Stimulated activated effector memory CD8-positive, alpha-beta T cell treated with anti-CD3 and anti-CD28 coated beads, Interleukin-12 subunit alpha, Interleukin-12 subunit beta, amount 100 ng/mL, for 72 hours (primary cell): ENCODE measurements around the gene PTGES2.

Experiments
- ATAC-seq: fragments of 150-1000 bp; cut with Tn5 transposase; 2 replicates; pipeline ENCODE4 v1.10.0; 2021
- DNase-seq, 2 donors: peaks; one replicate each; pipeline ENCODE4 v3.0.0; 2021 to 2022; ENCODE audit warnings: low spot score in 2 of 2
- H3K27ac Mint-ChIP-seq: one replicate; pipeline ENCODE4 v1.8.0; 2022; ENCODE audit warnings: mild to moderate bottlenecking, mixed read lengths
- H3K36me3 Mint-ChIP-seq: one replicate; pipeline ENCODE4 v1.8.0; 2022; ENCODE audit warnings: mild to moderate bottlenecking, mixed read lengths
- H3K4me1 Mint-ChIP-seq: one replicate; pipeline ENCODE4 v1.8.0; 2022; ENCODE audit warnings: mixed read lengths
- H3K4me3 Mint-ChIP-seq: one replicate; pipeline ENCODE4 v1.8.0; 2022; ENCODE audit warnings: mild to moderate bottlenecking, mixed read lengths
- H3K9me3 Mint-ChIP-seq: one replicate; pipeline ENCODE4 v1.8.0; 2022; ENCODE audit warnings: mixed read lengths

PTGES2 gene

DNA sequence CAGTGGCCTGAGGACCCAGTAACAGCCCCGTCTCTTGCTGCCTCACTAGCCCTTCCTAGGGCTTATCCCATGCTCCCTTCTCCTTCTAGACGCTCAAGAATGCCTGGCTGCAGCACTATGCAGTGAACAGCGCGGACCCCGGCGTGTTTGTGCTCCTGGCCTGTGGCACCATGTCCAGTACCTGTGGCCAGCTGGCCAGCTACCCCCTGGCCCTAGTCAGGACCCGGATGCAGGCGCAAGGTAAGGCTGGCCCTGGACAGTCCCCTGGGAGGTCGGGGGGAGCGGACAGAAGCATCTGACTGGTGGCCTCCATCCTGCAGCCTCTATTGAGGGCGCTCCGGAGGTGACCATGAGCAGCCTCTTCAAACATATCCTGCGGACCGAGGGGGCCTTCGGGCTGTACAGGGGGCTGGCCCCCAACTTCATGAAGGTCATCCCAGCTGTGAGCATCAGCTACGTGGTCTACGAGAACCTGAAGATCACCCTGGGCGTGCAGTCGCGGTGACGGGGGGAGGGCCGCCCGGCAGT is 20.5 kb downstream of the PTGES2 start:
- Mint-ChIP-seq H3K27ac (no peak overlapping the region), H3K36me3 (peaks cover 69% of the 10 kb centered on the region), H3K4me3 (no peak overlapping the region), H3K9me3 (no peaks in the 10 kb centered on the region), H3K4me1 (peaks cover 20% of the 10 kb centered on the region)
- DNase-seq = no peak
- no peak for ATAC-seq

DNA sequence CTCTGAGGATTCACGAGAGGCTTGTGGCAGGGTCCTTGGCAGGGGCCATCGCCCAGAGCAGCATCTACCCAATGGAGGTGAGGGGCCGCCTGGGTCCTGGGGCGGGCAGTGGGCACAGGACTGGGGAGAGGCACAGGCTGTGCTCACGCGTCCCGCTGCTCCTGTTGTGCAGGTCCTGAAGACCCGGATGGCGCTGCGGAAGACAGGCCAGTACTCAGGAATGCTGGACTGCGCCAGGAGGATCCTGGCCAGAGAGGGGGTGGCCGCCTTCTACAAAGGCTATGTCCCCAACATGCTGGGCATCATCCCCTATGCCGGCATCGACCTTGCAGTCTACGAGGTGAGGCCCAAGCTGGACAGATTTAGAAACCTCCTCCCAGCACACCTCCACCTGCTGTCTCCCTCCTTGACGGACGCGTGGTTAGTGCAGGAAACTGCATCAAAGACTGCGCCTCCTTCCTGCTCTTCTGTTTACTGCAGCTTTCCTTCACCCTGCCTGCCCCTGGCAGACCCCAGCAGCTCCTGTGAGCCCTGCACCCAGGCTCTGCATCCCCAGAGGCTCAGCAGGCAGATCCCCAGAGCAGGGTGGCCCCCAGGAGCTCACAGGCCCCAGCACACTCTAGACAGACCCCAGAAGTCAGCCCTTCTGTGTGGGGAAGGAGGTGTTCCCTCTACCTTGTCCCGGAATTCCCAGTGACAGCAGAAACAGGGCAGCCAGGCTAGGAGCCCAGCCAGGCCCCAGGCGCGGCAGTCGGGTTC is 21.2 kb downstream of the PTGES2 start:
- ATAC-seq = no peak
- Mint-ChIP-seq H3K4me1 (peaks cover 20% of the 10 kb centered on the region), H3K9me3 (no peaks in the 10 kb centered on the region), H3K36me3 (peaks cover 73% of the 10 kb centered on the region), H3K27ac (no peak overlapping the region), H3K4me3 (no peak overlapping the region)
- no peak for DNase-seq

GRCh38 chr9:128105538-128106175 is 21.9 kb downstream of the PTGES2 start:
- Mint-ChIP-seq H3K9me3 (no peaks in the 10 kb centered on the region), H3K36me3 (peaks cover 79% of the 10 kb centered on the region), H3K4me1 (peaks cover 20% of the 10 kb centered on the region), H3K4me3 (no peak overlapping the region), H3K27ac (no peak overlapping the region)
- DNase-seq (no peak), ATAC-seq (no peak)

GRCh38 chr9:128104171-128104618 is 23.3 kb downstream of the PTGES2 start:
- no peak for ATAC-seq
- Mint-ChIP-seq H3K4me1 (peaks cover 23% of the 10 kb centered on the region), H3K27ac (no peak overlapping the region), H3K9me3 (no peaks in the 10 kb centered on the region), H3K36me3 (peaks cover 69% of the 10 kb centered on the region), H3K4me3 (no peak overlapping the region)
- no peak for DNase-seq

- Mint-ChIP-seq H3K9me3 (no peaks in the 10 kb centered on the region), H3K4me1 (peaks cover 29% of the 10 kb centered on the region), H3K36me3 (peaks cover 66% of the 10 kb centered on the region), H3K27ac (peak overlapping the region; percentile 84), H3K4me3 (no peak overlapping the region)
- DNase-seq (no peak), ATAC-seq (no peak)
Measured at GRCh38 chr9:128103589-128103962, 24.0 kb downstream of the PTGES2 start.

- H3K9me3 Mint-ChIP-seq = no peaks in the 10 kb centered on the region
- ATAC-seq (no peak), DNase-seq (no peak)
- H3K4me1 Mint-ChIP-seq = peaks cover 35% of the 10 kb centered on the region
- H3K27ac Mint-ChIP-seq = peak overlapping the region; percentile 84
- no peak overlapping the region for H3K4me3 Mint-ChIP-seq
- peaks cover 61% of the 10 kb centered on the region for H3K36me3 Mint-ChIP-seq
Measured at GRCh38 chr9:128102861-128103588, 24.5 kb downstream of the PTGES2 start.

DNA sequence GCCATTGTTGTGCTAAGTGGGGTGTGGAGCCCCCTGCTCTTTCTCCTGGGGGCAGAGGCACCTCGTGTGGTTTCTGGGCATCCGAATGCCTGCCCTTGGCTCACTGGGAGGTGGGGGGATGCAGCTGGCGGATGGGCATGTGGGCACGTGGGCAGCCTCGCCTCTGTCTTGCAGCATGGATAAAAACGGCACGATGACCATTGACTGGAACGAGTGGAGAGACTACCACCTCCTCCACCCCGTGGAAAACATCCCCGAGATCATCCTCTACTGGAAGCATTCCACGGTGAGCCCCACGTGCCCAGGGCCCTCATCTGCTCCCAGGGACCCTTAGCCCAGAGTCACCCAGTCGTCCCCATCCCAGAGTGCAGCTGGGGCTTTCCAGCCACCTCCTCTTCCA is 25.3 kb downstream of the PTGES2 start:
- Mint-ChIP-seq H3K27ac (peak overlapping the region; percentile 84), H3K36me3 (peaks cover 53% of the 10 kb centered on the region), H3K9me3 (no peaks in the 10 kb centered on the region), H3K4me3 (no peak overlapping the region), H3K4me1 (peaks cover 41% of the 10 kb centered on the region)
- no peak for ATAC-seq
- DNase-seq = no peak

DNA sequence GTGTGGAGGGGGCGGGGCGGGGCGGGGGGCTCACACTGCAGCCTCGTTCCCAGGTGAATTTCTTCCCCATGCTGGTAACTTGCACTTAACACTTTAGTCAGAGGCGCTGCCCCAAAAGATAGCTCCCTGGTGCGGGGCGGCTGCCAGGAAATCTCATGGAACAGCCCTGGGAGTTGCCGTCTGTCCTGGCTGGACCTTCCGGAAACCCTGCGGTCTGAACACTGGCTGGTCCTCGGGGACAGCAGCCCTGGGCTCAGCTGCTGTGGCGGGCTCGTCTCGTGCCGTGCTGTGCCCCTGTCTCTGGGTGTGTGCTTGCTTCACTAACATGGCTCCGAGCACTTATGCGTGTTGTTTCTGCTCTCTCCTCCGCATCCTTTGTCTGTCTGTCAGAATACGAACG is 25.8 kb downstream of the PTGES2 start:
- Mint-ChIP-seq H3K36me3 (peaks cover 48% of the 10 kb centered on the region), H3K4me3 (no peak overlapping the region), H3K4me1 (peaks cover 45% of the 10 kb centered on the region), H3K27ac (peak overlapping the region; percentile 84), H3K9me3 (no peaks in the 10 kb centered on the region)
- DNase-seq (no peak), ATAC-seq (no peak)

GRCh38 chr9:128101231-128101661 is 26.3 kb downstream of the PTGES2 start:
- Mint-ChIP-seq H3K9me3 (no peaks in the 10 kb centered on the region), H3K36me3 (peaks cover 44% of the 10 kb centered on the region), H3K4me1 (peaks cover 50% of the 10 kb centered on the region), H3K4me3 (no peak overlapping the region), H3K27ac (peak overlapping the region; percentile 64)
- no peak for ATAC-seq
- no peak for DNase-seq

- Mint-ChIP-seq H3K4me1 (peaks cover 50% of the 10 kb centered on the region), H3K27ac (peak overlapping the region; percentile 64), H3K9me3 (no peaks in the 10 kb centered on the region), H3K36me3 (peaks cover 40% of the 10 kb centered on the region), H3K4me3 (no peak overlapping the region)
- ATAC-seq = no peak
- no peak for DNase-seq
Measured at GRCh38 chr9:128100581-128100980, 26.9 kb downstream of the PTGES2 start.

DNA sequence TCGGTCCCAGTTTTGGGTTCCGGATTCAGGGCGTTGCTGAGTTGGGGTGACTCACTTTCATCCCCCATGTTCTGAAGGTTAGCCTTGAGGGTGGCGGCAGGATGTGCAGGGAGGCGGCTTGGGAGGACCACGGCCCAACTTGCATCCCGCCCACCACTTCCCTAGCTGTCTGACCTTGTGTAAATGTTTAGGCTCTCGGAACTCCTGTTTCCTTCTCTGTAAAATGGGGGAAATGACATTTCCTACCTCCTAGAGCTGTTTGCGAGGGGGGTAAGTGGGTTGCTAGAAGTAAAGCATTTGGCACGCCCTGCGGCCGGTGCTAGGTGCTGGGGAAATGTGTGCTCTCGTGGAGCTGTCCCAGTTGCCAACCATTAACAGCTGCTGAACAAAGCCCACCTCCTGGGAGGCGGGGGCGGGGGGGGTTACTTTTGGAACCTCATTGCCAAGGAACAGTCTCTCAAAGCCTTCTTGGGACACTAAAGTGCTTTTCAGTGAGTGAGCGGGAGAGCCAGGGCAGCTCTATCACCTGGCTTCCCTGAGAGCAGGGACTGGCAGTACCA is 27.5 kb downstream of the PTGES2 start:
- Mint-ChIP-seq H3K27ac (peak overlapping the region; percentile 64), H3K36me3 (peaks cover 34% of the 10 kb centered on the region), H3K9me3 (no peaks in the 10 kb centered on the region), H3K4me1 (peaks cover 50% of the 10 kb centered on the region), H3K4me3 (no peak overlapping the region)
- no peak for ATAC-seq
- DNase-seq = no peak

- no peaks in the 10 kb centered on the region for H3K9me3 Mint-ChIP-seq
- H3K27ac Mint-ChIP-seq = peak overlapping the region; percentile 64
- DNase-seq (no peak), ATAC-seq (no peak)
- H3K36me3 Mint-ChIP-seq = peaks cover 28% of the 10 kb centered on the region
- H3K4me1 Mint-ChIP-seq = peaks cover 56% of the 10 kb centered on the region
- H3K4me3 Mint-ChIP-seq = no peak overlapping the region
Measured at GRCh38 chr9:128099231-128099931, 28.1 kb downstream of the PTGES2 start.

DNA sequence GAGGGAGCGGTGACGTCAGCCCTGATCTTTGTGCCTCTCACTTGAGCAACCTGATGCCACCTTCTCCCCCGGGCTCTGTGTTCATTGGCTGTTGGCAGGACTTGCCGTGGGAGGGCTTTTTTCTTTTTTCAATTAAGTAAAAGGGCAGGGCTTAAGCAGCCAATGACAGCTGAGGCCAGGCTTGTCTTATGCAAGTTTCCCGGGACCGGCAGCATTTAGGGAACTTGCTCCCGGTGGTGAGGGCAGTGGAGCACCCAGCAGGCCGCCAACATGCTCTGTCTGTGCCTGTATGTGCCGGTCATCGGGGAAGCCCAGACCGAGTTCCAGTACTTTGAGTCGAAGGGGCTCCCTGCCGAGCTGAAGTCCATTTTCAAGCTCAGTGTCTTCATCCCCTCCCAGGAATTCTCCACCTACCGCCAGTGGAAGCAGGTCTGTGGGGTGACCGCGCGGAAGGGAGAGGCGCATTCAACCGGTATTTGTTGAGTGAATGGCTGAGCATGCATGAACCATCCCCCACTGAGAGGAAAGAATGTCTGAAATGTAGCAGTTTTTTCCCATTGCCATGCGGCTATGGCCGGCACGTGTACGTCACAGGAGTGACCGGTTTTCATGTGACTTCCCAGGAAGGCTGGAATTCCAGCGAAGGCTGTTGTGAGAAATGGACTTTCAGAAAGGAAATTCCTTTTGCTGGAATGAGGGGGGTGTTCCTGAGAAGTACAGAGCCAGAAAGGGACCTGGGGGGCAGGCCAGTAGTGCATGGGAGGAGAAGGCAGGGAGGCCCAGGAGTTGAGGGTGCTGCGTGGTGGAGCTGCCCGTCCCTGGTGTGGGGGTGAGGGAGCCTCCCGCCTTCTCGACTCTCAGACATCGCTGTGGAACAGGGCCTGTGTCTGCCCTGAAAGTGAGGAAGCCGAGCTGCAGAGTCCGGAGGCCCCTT is 29.0 kb downstream of the PTGES2 start:
- Mint-ChIP-seq H3K4me1 (peaks cover 60% of the 10 kb centered on the region), H3K36me3 (peaks cover 20% of the 10 kb centered on the region), H3K4me3 (no peak overlapping the region), H3K27ac (peak overlapping the region; percentile 64), H3K9me3 (no peaks in the 10 kb centered on the region)
- no peak for ATAC-seq
- DNase-seq = no peak
